GM21825 (cell line): ENCODE data around the gene GANAB.
"Not testable (repeated sequence)": the region's sequence is repeated elsewhere in the genome, so short reads cannot be mapped to it uniquely, and the experiment has no call there.

Source experiments
- ATAC-seq: cut with Tn5 transposase; IDR thresholded peaks from one replicate; pipeline ENCODE4 v1.9.1; 2021; ENCODE audit warnings: mild to moderate bottlenecking, moderate library complexity; ENCODE audit not compliant: unreplicated experiment

The GANAB gene

GRCh38 chr11:62669420-62670161, 23.2 kb upstream of the GANAB start:
- no peak for ATAC-seq

- no peak for ATAC-seq
Observed at GRCh38 chr11:62667460-62667859, 21.0 kb upstream of the GANAB start.

- no peak for ATAC-seq
Observed at GRCh38 chr11:62666259-62666926, 20.0 kb upstream of the GANAB start.

GRCh38 chr11:62665599-62666258, 19.3 kb upstream of the GANAB start:
- ATAC-seq = peak; percentile 17

GRCh38 chr11:62665075-62665598, 18.7 kb upstream of the GANAB start, which contains the start of the genes C11orf98 and CSKMT:
Gene C11orf98, minus strand, starts transcription at chr11:62665210. Its CDS starts 41 bp downstream, at chr11:62665169.
Gene CSKMT, plus strand, starts transcription at chr11:62665312. Its CDS starts 568 bp downstream, at chr11:62665880.
- peak; percentile 78 for ATAC-seq

- ATAC-seq = peak; percentile 20
Observed at GRCh38 chr11:62664405-62665074, 18.1 kb upstream of the GANAB start.

GRCh38 chr11:62656796-62657429, 10.5 kb upstream of the GANAB start:
- ATAC-seq = no peak

GRCh38 chr11:62654297-62654696, 7.9 kb upstream of the GANAB start:
- ATAC-seq = no peak

- no peak for ATAC-seq
Observed at GRCh38 chr11:62652161-62653006, 6.0 kb upstream of the GANAB start.

GRCh38 chr11:62650283-62650682, 3.9 kb upstream of the GANAB start:
- not testable (repeated sequence) for ATAC-seq

GRCh38 chr11:62649486-62649885, 3.1 kb upstream of the GANAB start:
- no peak for ATAC-seq

- ATAC-seq = no peak
Observed at GRCh38 chr11:62648967-62649364, 2.6 kb upstream of the GANAB start.

- ATAC-seq = no peak
Observed at GRCh38 chr11:62648185-62648966, 2.0 kb upstream of the GANAB start.

- no peak for ATAC-seq
Observed at GRCh38 chr11:62647609-62648005, 1.2 kb upstream of the GANAB start.

- no peak for ATAC-seq
Observed at GRCh38 chr11:62646825-62647608, 604 bp upstream of the GANAB start.

GRCh38 chr11:62645671-62645945, 805 bp downstream of the GANAB start:
- ATAC-seq = no peak

- ATAC-seq = no peak
Observed at GRCh38 chr11:62644220-62644619, 2.2 kb downstream of the GANAB start.

GRCh38 chr11:62632492-62632891, 13.9 kb downstream of the GANAB start:
- no peak for ATAC-seq
